ENCODE measurements around the gene WWOX.

WWOX gene

DNA sequence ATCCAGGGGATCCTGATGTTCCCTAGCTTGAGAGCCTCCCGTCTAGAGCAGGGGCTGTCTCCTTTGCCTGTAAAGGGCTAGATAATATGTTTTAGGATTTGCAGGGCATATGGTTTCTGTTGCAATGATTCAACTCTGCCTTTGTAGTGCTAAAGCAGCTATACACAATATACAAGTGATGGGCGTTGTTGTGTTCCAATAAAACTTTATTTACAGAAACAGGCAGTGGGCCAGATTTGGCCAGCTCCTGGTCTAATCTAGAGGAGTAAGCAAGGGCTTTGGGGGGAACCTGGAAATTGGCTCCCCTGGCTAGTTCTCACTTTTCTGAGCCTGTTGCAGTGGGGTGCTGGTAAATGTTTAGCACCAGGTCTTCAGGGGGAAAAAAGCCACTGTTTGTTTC is 13.8 kb downstream of the WWOX start:
- H3K27me3 ChIP-seq (ENCODE audit: control insufficient read depth, insufficient read depth, low read length) = no peaks in the 10 kb centered on the region
- H3K9me3 ChIP-seq (ENCODE audit: control insufficient read depth, low read length) = no peaks in the 10 kb centered on the region
- H3K36me3 ChIP-seq (ENCODE audit: control insufficient read depth, insufficient read depth, low read length) = no peaks in the 10 kb centered on the region
- no peaks in the 10 kb centered on the region for H3K4me1 ChIP-seq (ENCODE audit: control insufficient read depth, insufficient read depth, low read length)
- no peak overlapping the region for H3K9ac ChIP-seq (ENCODE audit: low read length)
- H3K4me3 ChIP-seq (ENCODE audit: low read length) = no peak overlapping the region

DNA sequence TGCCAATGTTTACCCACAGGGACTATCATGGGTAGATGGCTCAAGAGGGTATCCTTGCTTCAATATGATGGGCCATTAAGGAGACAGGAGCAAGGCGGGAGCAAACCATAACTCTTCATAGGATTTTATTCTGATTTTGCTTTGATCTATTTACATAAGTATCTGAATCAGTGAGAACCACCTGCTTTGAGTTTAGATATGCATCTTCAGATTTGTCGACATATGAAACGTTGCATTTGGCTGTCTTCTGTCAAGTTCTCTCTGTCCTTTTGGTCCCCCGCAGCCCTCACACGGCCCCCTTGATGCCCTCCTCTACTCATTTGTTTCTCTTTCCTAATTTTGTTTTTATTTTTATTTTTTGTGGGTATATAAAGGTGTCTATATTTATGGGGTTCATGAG is 16.2 kb downstream of the WWOX start:
- H3K9me3 ChIP-seq (ENCODE audit: control insufficient read depth, low read length) = no peaks in the 10 kb centered on the region
- no peak overlapping the region for H3K9ac ChIP-seq (ENCODE audit: low read length)
- peaks cover 7% of the 10 kb centered on the region for H3K4me1 ChIP-seq (ENCODE audit: control insufficient read depth, insufficient read depth, low read length)
- no peaks in the 10 kb centered on the region for H3K36me3 ChIP-seq (ENCODE audit: control insufficient read depth, insufficient read depth, low read length)
- no peaks in the 10 kb centered on the region for H3K27me3 ChIP-seq (ENCODE audit: control insufficient read depth, insufficient read depth, low read length)
- no peak overlapping the region for H3K4me3 ChIP-seq (ENCODE audit: low read length)

- Histone ChIP-seq H3K36me3 (ENCODE audit: control insufficient read depth, insufficient read depth, low read length) (no peaks in the 10 kb centered on the region), H3K4me3 (ENCODE audit: low read length) (no peak overlapping the region), H3K9me3 (ENCODE audit: control insufficient read depth, low read length) (no peaks in the 10 kb centered on the region), H3K9ac (ENCODE audit: low read length) (no peak overlapping the region), H3K27me3 (ENCODE audit: control insufficient read depth, insufficient read depth, low read length) (no peaks in the 10 kb centered on the region), H3K4me1 (ENCODE audit: control insufficient read depth, insufficient read depth, low read length) (peaks cover 7% of the 10 kb centered on the region)
Observed at GRCh38 chr16:78116946-78117345, 17.5 kb downstream of the WWOX start.

DNA sequence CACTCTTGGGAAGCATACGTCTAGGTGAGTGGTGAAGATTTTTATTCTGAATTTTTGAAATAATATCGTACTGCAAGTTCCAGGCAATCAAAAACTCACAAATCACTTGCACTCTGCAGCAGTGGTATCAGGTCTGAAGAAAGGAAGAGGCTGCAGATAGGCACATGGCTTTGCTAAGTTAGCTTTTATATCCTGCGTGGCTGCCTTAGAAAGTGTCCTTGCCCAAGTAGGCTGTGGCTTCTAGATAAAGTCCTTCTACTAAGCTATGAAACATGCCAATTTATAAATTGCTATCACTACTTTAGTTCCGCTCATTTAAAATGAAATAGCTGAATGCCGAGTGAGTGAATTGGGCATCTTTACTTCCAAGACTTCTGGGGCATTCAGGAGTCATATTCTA is 17.9 kb downstream of the WWOX start:
- H3K9me3 ChIP-seq (ENCODE audit: control insufficient read depth, low read length) = no peaks in the 10 kb centered on the region
- H3K4me1 ChIP-seq (ENCODE audit: control insufficient read depth, insufficient read depth, low read length) = peaks cover 7% of the 10 kb centered on the region
- H3K27me3 ChIP-seq (ENCODE audit: control insufficient read depth, insufficient read depth, low read length) = no peaks in the 10 kb centered on the region
- no peak overlapping the region for H3K9ac ChIP-seq (ENCODE audit: low read length)
- H3K4me3 ChIP-seq (ENCODE audit: low read length) = no peak overlapping the region
- H3K36me3 ChIP-seq (ENCODE audit: control insufficient read depth, insufficient read depth, low read length) = no peaks in the 10 kb centered on the region

GRCh38 chr16:78118469-78119025 is 19.1 kb downstream of the WWOX start:
- no peak overlapping the region for H3K4me3 ChIP-seq (ENCODE audit: low read length)
- H3K9me3 ChIP-seq (ENCODE audit: control insufficient read depth, low read length) = no peaks in the 10 kb centered on the region
- H3K4me1 ChIP-seq (ENCODE audit: control insufficient read depth, insufficient read depth, low read length) = peaks cover 7% of the 10 kb centered on the region
- no peaks in the 10 kb centered on the region for H3K36me3 ChIP-seq (ENCODE audit: control insufficient read depth, insufficient read depth, low read length)
- H3K9ac ChIP-seq (ENCODE audit: low read length) = no peak overlapping the region
- no peaks in the 10 kb centered on the region for H3K27me3 ChIP-seq (ENCODE audit: control insufficient read depth, insufficient read depth, low read length)

- Histone ChIP-seq H3K36me3 (ENCODE audit: control insufficient read depth, insufficient read depth, low read length) (no peaks in the 10 kb centered on the region), H3K9ac (ENCODE audit: low read length) (no peak overlapping the region), H3K27me3 (ENCODE audit: control insufficient read depth, insufficient read depth, low read length) (no peaks in the 10 kb centered on the region), H3K4me3 (ENCODE audit: low read length) (no peak overlapping the region), H3K4me1 (ENCODE audit: control insufficient read depth, insufficient read depth, low read length) (peaks cover 7% of the 10 kb centered on the region), H3K9me3 (ENCODE audit: control insufficient read depth, low read length) (no peaks in the 10 kb centered on the region)
Observed at GRCh38 chr16:78122774-78123315, 23.4 kb downstream of the WWOX start.

GRCh38 chr16:78125112-78125844 is 25.8 kb downstream of the WWOX start:
- Histone ChIP-seq H3K9me3 (ENCODE audit: control insufficient read depth, low read length) (no peaks in the 10 kb centered on the region), H3K27me3 (ENCODE audit: control insufficient read depth, insufficient read depth, low read length) (no peaks in the 10 kb centered on the region), H3K4me3 (ENCODE audit: low read length) (no peak overlapping the region), H3K9ac (ENCODE audit: low read length) (no peak overlapping the region), H3K36me3 (ENCODE audit: control insufficient read depth, insufficient read depth, low read length) (no peaks in the 10 kb centered on the region), H3K4me1 (ENCODE audit: control insufficient read depth, insufficient read depth, low read length) (peaks cover 7% of the 10 kb centered on the region)

- Histone ChIP-seq H3K9me3 (ENCODE audit: control insufficient read depth, low read length) (no peaks in the 10 kb centered on the region), H3K36me3 (ENCODE audit: control insufficient read depth, insufficient read depth, low read length) (no peaks in the 10 kb centered on the region), H3K9ac (ENCODE audit: low read length) (no peak overlapping the region), H3K4me3 (ENCODE audit: low read length) (no peak overlapping the region), H3K27me3 (ENCODE audit: control insufficient read depth, insufficient read depth, low read length) (no peaks in the 10 kb centered on the region), H3K4me1 (ENCODE audit: control insufficient read depth, insufficient read depth, low read length) (peaks cover 13% of the 10 kb centered on the region)
Observed at GRCh38 chr16:78126662-78127061, 27.2 kb downstream of the WWOX start.

DNA sequence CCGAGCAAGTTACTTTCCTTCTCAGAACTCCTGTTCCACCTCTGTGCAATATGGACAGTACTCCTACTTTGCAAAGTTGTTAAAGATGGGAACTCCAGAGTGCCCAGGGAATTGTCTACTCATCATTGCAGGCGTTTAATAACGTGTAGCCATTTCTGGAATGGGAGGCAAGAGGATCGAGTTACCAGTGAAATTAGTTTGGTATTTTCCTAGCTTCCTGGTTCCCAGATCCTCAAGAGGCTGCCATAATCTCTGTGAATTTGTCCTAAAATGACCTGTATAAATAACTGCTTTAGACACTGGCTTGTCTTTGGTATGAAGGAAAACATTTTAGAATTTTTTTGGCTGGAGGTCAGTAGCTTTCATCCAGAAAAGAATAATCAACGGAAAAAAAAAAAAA is 27.7 kb downstream of the WWOX start:
- no peaks in the 10 kb centered on the region for H3K27me3 ChIP-seq (ENCODE audit: control insufficient read depth, insufficient read depth, low read length)
- no peak overlapping the region for H3K9ac ChIP-seq (ENCODE audit: low read length)
- H3K4me3 ChIP-seq (ENCODE audit: low read length) = no peak overlapping the region
- peaks cover 13% of the 10 kb centered on the region for H3K4me1 ChIP-seq (ENCODE audit: control insufficient read depth, insufficient read depth, low read length)
- H3K9me3 ChIP-seq (ENCODE audit: control insufficient read depth, low read length) = no peaks in the 10 kb centered on the region
- H3K36me3 ChIP-seq (ENCODE audit: control insufficient read depth, insufficient read depth, low read length) = no peaks in the 10 kb centered on the region

DNA sequence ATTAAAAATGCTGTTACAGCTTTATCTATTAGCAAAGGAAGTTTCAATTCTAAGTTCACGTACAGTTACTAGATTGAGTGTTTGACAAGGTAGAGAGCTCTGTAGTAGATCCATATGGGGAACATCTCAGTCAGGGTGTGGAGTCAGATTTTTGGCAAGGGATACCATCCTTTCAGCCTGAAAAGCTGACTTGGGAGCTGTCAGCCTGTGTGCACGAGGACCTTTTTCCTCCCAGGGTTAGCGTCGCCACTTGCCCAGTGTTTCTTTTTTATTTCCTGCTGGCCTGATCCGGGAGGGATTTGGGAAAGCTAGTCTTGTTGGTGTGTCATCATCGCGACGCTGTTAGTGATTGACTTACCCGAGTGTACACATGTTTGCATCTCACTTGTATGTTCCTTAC is 29.5 kb downstream of the WWOX start:
- Histone ChIP-seq H3K4me1 (ENCODE audit: control insufficient read depth, insufficient read depth, low read length) (peaks cover 20% of the 10 kb centered on the region), H3K9me3 (ENCODE audit: control insufficient read depth, low read length) (no peaks in the 10 kb centered on the region), H3K27me3 (ENCODE audit: control insufficient read depth, insufficient read depth, low read length) (no peaks in the 10 kb centered on the region), H3K4me3 (ENCODE audit: low read length) (no peak overlapping the region), H3K9ac (ENCODE audit: low read length) (no peak overlapping the region), H3K36me3 (ENCODE audit: control insufficient read depth, insufficient read depth, low read length) (no peaks in the 10 kb centered on the region)

- H3K36me3 ChIP-seq (ENCODE audit: control insufficient read depth, insufficient read depth, low read length) = no peaks in the 10 kb centered on the region
- no peak overlapping the region for H3K4me3 ChIP-seq (ENCODE audit: low read length)
- H3K27me3 ChIP-seq (ENCODE audit: control insufficient read depth, insufficient read depth, low read length) = no peaks in the 10 kb centered on the region
- H3K9ac ChIP-seq (ENCODE audit: low read length) = no peak overlapping the region
- peaks cover 24% of the 10 kb centered on the region for H3K4me1 ChIP-seq (ENCODE audit: control insufficient read depth, insufficient read depth, low read length)
- H3K9me3 ChIP-seq (ENCODE audit: control insufficient read depth, low read length) = no peaks in the 10 kb centered on the region
Observed at GRCh38 chr16:78129349-78129748, 29.9 kb downstream of the WWOX start.

DNA sequence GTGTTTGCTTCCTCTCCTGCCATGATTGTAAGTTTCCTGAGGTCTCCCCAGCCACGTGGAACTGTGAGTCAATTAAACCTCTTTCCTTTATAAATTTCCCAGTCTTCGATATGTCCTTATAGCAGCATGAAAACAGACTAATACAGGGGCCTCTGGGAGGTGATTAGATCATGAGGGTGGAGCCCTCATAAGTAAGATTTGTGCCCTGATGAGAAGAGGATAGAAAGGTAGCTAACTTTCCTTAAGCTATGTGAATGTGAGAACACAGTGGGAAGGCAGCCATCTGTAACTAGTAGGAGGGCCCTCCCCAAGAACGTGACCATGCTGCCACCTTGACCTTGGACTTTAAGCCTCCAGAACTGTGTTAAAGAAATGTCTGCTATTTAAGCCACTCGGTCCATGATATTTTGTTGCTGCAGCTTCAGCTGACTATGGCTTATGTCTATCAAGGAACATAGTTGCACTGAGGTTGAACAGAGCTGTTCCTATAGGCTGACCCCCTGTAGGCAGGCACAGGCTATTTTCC is 30.7 kb downstream of the WWOX start:
- Histone ChIP-seq H3K4me3 (ENCODE audit: low read length) (no peak overlapping the region), H3K4me1 (ENCODE audit: control insufficient read depth, insufficient read depth, low read length) (peaks cover 32% of the 10 kb centered on the region), H3K27me3 (ENCODE audit: control insufficient read depth, insufficient read depth, low read length) (no peaks in the 10 kb centered on the region), H3K36me3 (ENCODE audit: control insufficient read depth, insufficient read depth, low read length) (no peaks in the 10 kb centered on the region), H3K9me3 (ENCODE audit: control insufficient read depth, low read length) (no peaks in the 10 kb centered on the region), H3K9ac (ENCODE audit: low read length) (no peak overlapping the region)

All from mucosa of stomach (tissue), 1 donor.